ENCODE measurements around the gene CCDC88C.

CCDC88C gene

GRCh38 chr14:91402771-91403600, 14.6 kb downstream of the CCDC88C start:
- in situ Hi-C loops (cut with HindIII; ENCODE audit: low pct_ligation_motif_present, low pct_unique_long_range_greater_than_20kb, low sequenced_read_pairs), result no loop called here
- DNase-seq, result no peak

- DNase-seq, result no peak
- in situ Hi-C loops (cut with HindIII; ENCODE audit: low pct_ligation_motif_present, low pct_unique_long_range_greater_than_20kb, low sequenced_read_pairs), result no loop called here
These were observed 15.3 kb downstream of the CCDC88C start for GRCh38 chr14:91402348-91402747.

- DNase-seq, result no peak
- in situ Hi-C loops (cut with HindIII; ENCODE audit: low pct_ligation_motif_present, low pct_unique_long_range_greater_than_20kb, low sequenced_read_pairs), result no loop called here
These were observed 15.9 kb downstream of the CCDC88C start for GRCh38 chr14:91401751-91402150.

GRCh38 chr14:91400696-91401095, 16.9 kb downstream of the CCDC88C start:
- DNase-seq, result no peak
- in situ Hi-C loops (cut with HindIII; ENCODE audit: low pct_ligation_motif_present, low pct_unique_long_range_greater_than_20kb, low sequenced_read_pairs), result no loop called here

GRCh38 chr14:91399868-91400640, 17.6 kb downstream of the CCDC88C start:
- in situ Hi-C loops (cut with HindIII; ENCODE audit: low pct_ligation_motif_present, low pct_unique_long_range_greater_than_20kb, low sequenced_read_pairs), result no loop called here
- DNase-seq, result no peak

GRCh38 chr14:91398707-91399106, 18.9 kb downstream of the CCDC88C start:
- DNase-seq, result no peak
- in situ Hi-C loops (cut with HindIII; ENCODE audit: low pct_ligation_motif_present, low pct_unique_long_range_greater_than_20kb, low sequenced_read_pairs), result no loop called here

GRCh38 chr14:91397965-91398591, 19.5 kb downstream of the CCDC88C start:
- DNase-seq, result no peak
- in situ Hi-C loops (cut with HindIII; ENCODE audit: low pct_ligation_motif_present, low pct_unique_long_range_greater_than_20kb, low sequenced_read_pairs), result no loop called here

- in situ Hi-C loops (cut with HindIII; ENCODE audit: low pct_ligation_motif_present, low pct_unique_long_range_greater_than_20kb, low sequenced_read_pairs), result no loop called here
- no peak for DNase-seq
These were observed 20.4 kb downstream of the CCDC88C start for GRCh38 chr14:91396959-91397815.

- DNase-seq, result no peak
- in situ Hi-C loops (cut with HindIII; ENCODE audit: low pct_ligation_motif_present, low pct_unique_long_range_greater_than_20kb, low sequenced_read_pairs), result no loop called here
These were observed 21.5 kb downstream of the CCDC88C start for GRCh38 chr14:91396013-91396660.

GRCh38 chr14:91395466-91395865, 22.2 kb downstream of the CCDC88C start:
- in situ Hi-C loops (cut with HindIII; ENCODE audit: low pct_ligation_motif_present, low pct_unique_long_range_greater_than_20kb, low sequenced_read_pairs), result no loop called here

GRCh38 chr14:91394105-91395081, 23.2 kb downstream of the CCDC88C start:
- no peak for DNase-seq
- in situ Hi-C loops (cut with HindIII; ENCODE audit: low pct_ligation_motif_present, low pct_unique_long_range_greater_than_20kb, low sequenced_read_pairs), result no loop called here

More at GRCh38 chr14:91395466-91395865, 22.2 kb downstream of the CCDC88C start:
- no peak for DNase-seq

- in situ Hi-C loops (cut with HindIII; ENCODE audit: low pct_ligation_motif_present, low pct_unique_long_range_greater_than_20kb, low sequenced_read_pairs), result no loop called here
These were observed 24.9 kb downstream of the CCDC88C start for GRCh38 chr14:91392623-91393303.

GRCh38 chr14:91390165-91390778, 27.3 kb downstream of the CCDC88C start:
- in situ Hi-C loops (cut with HindIII; ENCODE audit: low pct_ligation_motif_present, low pct_unique_long_range_greater_than_20kb, low sequenced_read_pairs), result no loop called here
- no peak for DNase-seq

More at GRCh38 chr14:91392623-91393303, 24.9 kb downstream of the CCDC88C start:
- no peak for DNase-seq

GRCh38 chr14:91389150-91389549, 28.5 kb downstream of the CCDC88C start:
- DNase-seq, result no peak
- in situ Hi-C loops (cut with HindIII; ENCODE audit: low pct_ligation_motif_present, low pct_unique_long_range_greater_than_20kb, low sequenced_read_pairs), result no loop called here

GRCh38 chr14:91388551-91388975, 29.1 kb downstream of the CCDC88C start:
- in situ Hi-C loops (cut with HindIII; ENCODE audit: low pct_ligation_motif_present, low pct_unique_long_range_greater_than_20kb, low sequenced_read_pairs), result no loop called here
- DNase-seq, result no peak

GRCh38 chr14:91387951-91388381, 29.7 kb downstream of the CCDC88C start:
- DNase-seq, result no peak
- in situ Hi-C loops (cut with HindIII; ENCODE audit: low pct_ligation_motif_present, low pct_unique_long_range_greater_than_20kb, low sequenced_read_pairs), result no loop called here

All from ACHN (cell line).